SU-DHL-6 (cell line): ENCODE results near the gene TPH1.

Experiments used
- EZH2phosphoT487 ChIP-seq: fragments of 200-600 bp; sonication (generic), shearing (Covaris generic); conservative IDR thresholded peaks from 2 replicates; pipeline ENCODE4 v1.6.1; 2018; ENCODE audit warnings: mild to moderate bottlenecking, antibody characterized with exemption, low read length, moderate library complexity, mixed read lengths
- TF ChIP-seq, protein P1 (sequence below): fragments of 200-600 bp; sonication (generic); IDR thresholded peaks from one replicate; pipeline ENCODE4 v1.5.1; 2017; ENCODE audit warnings: antibody characterized with exemption, mild to moderate bottlenecking, low read length, moderate library complexity; ENCODE audit not compliant: insufficient read depth, poor library complexity, severe bottlenecking

DNA sequence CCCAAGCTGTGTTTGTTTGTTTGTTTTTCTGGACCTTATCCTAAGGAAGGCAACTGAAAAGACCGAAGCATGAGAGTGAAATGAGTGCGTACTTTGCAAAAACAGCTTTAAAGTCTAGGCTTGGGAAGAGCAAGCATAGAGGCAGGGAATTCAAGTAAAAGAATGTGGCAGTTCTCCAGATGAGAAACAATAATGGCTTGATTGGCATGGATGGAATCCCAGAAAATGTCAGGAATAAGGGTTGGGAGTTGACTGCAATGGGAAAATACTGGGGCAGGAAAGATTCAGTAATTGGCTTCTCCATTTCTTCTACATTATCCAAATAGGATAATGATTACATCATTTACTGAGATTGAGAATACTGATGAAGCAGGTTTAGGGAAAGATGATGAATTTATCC, 42.3 kb upstream of the TPH1 start:
- TF ChIP-seq, protein P1, sequence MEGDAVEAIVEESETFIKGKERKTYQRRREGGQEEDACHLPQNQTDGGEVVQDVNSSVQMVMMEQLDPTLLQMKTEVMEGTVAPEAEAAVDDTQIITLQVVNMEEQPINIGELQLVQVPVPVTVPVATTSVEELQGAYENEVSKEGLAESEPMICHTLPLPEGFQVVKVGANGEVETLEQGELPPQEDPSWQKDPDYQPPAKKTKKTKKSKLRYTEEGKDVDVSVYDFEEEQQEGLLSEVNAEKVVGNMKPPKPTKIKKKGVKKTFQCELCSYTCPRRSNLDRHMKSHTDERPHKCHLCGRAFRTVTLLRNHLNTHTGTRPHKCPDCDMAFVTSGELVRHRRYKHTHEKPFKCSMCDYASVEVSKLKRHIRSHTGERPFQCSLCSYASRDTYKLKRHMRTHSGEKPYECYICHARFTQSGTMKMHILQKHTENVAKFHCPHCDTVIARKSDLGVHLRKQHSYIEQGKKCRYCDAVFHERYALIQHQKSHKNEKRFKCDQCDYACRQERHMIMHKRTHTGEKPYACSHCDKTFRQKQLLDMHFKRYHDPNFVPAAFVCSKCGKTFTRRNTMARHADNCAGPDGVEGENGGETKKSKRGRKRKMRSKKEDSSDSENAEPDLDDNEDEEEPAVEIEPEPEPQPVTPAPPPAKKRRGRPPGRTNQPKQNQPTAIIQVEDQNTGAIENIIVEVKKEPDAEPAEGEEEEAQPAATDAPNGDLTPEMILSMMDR, result no peak
- TF ChIP-seq EZH2phosphoT487, result no peak
